HG02798 (cell line): Measurements from ENCODE around the gene IGSF10.

Experiments
- ATAC-seq: cut with Tn5 transposase; IDR thresholded peaks from one replicate; pipeline ENCODE4 v1.9.1; 2021; ENCODE audit warnings: mild to moderate bottlenecking; ENCODE audit not compliant: unreplicated experiment, poor library complexity

The IGSF10 gene

GRCh38 chr3:151425627-151426340 lies 35.1 kb downstream of the IGSF10 start:
- peak; percentile 30 for ATAC-seq

GRCh38 chr3:151423091-151423490 lies 37.8 kb downstream of the IGSF10 start:
- no peak for ATAC-seq

DNA sequence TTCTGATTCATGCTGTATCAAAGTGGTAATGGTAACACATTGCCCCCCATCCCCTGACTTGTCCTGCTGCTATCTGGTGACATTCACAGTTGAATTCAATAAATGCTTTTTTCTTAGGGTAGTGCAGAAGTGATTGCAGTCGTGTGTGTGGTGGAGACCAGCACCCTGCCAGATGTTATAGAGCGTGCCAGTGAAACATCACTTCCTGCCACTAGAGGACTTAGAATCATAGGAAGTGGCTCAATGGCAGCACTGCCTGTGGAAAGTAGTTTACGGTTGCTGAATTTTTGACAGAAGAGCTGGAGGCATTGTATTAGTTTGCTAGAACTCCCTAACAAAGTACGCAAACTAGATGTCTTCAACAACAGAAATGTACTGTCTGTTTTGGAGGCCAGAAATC lies 38.9 kb downstream of the IGSF10 start:
- ATAC-seq, result peak; percentile 60

- ATAC-seq, result no peak
Measured at GRCh38 chr3:151419806-151420205, 41.1 kb downstream of the IGSF10 start.

DNA sequence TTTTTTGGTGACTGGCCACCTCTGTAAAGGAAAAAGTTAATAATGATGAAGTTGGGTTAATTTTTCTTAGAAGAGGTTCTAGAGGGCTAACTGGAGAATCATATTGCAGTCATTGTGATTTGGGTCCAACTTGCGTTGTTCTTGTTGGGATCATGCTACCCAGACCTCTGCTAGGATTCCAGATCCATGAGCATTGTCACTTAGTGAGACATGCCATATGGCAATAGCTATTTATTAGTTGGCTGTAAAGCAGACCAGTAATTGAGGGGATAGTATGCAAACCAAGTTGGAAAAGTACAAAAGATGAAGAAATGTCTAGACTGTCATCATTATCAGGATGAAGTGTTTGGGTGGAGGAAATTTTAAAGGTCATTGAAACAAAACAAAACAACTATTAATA lies 45.6 kb downstream of the IGSF10 start:
- ATAC-seq, result no peak

GRCh38 chr3:151412989-151413388 lies 47.9 kb downstream of the IGSF10 start:
- ATAC-seq, result no peak
